Tibial nerve (tissue), 3 donors: ENCODE data around the gene TSR3.

Experiments used
- CTCF ChIP-seq, 5 experiments: fragments of 200-600 bp in 3 of 5; fragments of 450-650 bp in 2 of 5; sonication (generic) in 3 of 5; IDR thresholded peaks; one replicate each; pipeline ENCODE4 v1.5.1; 2016 to 2019; ENCODE audit warnings: antibody characterized with exemption in 5 of 5, mild to moderate bottlenecking in 3 of 5, moderate library complexity in 2 of 5
- POLR2A ChIP-seq, 2 donors: fragments of 450-650 bp; IDR thresholded peaks; one replicate each; pipeline ENCODE4 v1.6.1; 2017; ENCODE audit warnings: antibody characterized with exemption in 2 of 2, mild to moderate bottlenecking in 2 of 2, moderate library complexity in 2 of 2

DNA sequence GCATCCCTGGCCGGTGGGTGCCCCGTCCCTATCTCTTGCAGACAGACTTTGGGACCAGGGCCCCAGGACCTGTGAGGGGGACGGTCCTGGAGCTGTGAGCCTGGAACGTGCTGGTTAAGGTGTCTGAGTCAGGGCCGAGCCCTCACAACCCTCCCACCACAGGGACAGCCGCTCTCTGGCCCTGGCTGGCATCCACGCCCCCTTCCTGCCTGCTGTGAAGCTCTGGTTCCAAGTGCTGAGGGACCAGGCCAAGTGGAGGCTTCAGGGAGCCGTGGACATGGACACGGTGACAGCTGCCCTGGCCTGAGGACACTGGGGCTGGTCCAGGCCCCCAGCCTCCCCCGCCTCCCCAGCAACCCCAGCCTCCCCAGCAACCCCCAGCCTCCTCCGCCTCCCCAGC lies 6.6 kb downstream of the TSR3 start:
- no peak for TF ChIP-seq CTCF (IDR thresholded peaks at IDR 0.05)
- no peak for TF ChIP-seq POLR2A (IDR thresholded peaks at IDR 0.05)
